Neural progenitor cell (in vitro differentiated cells): ENCODE measurements around the gene USP1. TPM values are rescaled to one million over a fixed set of nuclear protein-coding genes. Genes with fewer than 3 reads are reported as not detected.

ENCODE experiments used
- DNase-seq: peaks from one replicate; pipeline ENCODE4 v3.0.0-alpha.2; 2016; ENCODE audit warnings: low spot score
- H2AFZ ChIP-seq: fragments of 200-600 bp; sonication (generic); replicated peaks from 2 replicates; pipeline ENCODE4 v1.6.1; 2016; ENCODE audit warnings: antibody characterized with exemption
- H3F3A ChIP-seq: fragments of 200-600 bp; sonication (generic); 2 replicates; pipeline ENCODE4 v1.6.1; 2016; ENCODE audit warnings: antibody characterized with exemption, low read depth
- H3K27ac ChIP-seq: fragments of 200-600 bp; sonication (generic); 2 replicates; pipeline ENCODE4 v1.5.1; 2016; ENCODE audit warnings: mild to moderate bottlenecking
- H3K27me3 ChIP-seq: fragments of 200-600 bp; sonication (generic); 2 replicates; pipeline ENCODE4 v1.6.1; 2016; ENCODE audit warnings: mild to moderate bottlenecking, moderate library complexity
- H3K36me3 ChIP-seq: fragments of 200-600 bp; sonication (generic); 2 replicates; pipeline ENCODE4 v1.5.1; 2016
- H3K4me1 ChIP-seq: fragments of 200-600 bp; sonication (generic); 2 replicates; pipeline ENCODE4 v1.6.1; 2016; ENCODE audit warnings: mixed run types
- H3K4me2 ChIP-seq: fragments of 200-600 bp; sonication (generic); 2 replicates; pipeline ENCODE4 v1.6.1; 2016
- H3K4me3 ChIP-seq: fragments of 200-600 bp; sonication (generic); 2 replicates; pipeline ENCODE4 v1.5.1; 2016
- H3K79me2 ChIP-seq: fragments of 200-600 bp; sonication (generic); 2 replicates; pipeline ENCODE4 v1.6.1; 2016; ENCODE audit warnings: low read depth
- H3K9ac ChIP-seq: fragments of 200-600 bp; sonication (generic); 2 replicates; pipeline ENCODE4 v1.6.1; 2016
- H3K9me3 ChIP-seq: fragments of 200-600 bp; sonication (generic); 2 replicates; pipeline ENCODE4 v1.5.1; 2016; ENCODE audit warnings: low read depth
- H4K20me1 ChIP-seq: fragments of 200-600 bp; sonication (generic); 2 replicates; pipeline ENCODE4 v1.6.1; 2016; ENCODE audit warnings: low read depth
- H3K27ac Mint-ChIP-seq: 3 replicates; pipeline ENCODE4 v1.8.0; 2021; ENCODE audit warnings: mixed read lengths
- H3K27me3 Mint-ChIP-seq: 2 replicates; pipeline ENCODE4 v1.8.0; 2022; ENCODE audit warnings: low read depth, mild to moderate bottlenecking, inconsistent platforms, moderate library complexity, mixed read lengths; ENCODE audit not compliant: insufficient read depth
- H3K36me3 Mint-ChIP-seq: 3 replicates; pipeline ENCODE4 v1.8.0; 2021; ENCODE audit warnings: mixed read lengths
- H3K4me1 Mint-ChIP-seq: 3 replicates; pipeline ENCODE4 v1.8.0; 2021; ENCODE audit warnings: mixed read lengths
- H3K4me3 Mint-ChIP-seq: 3 replicates; pipeline ENCODE4 v1.8.0; 2021; ENCODE audit warnings: mild to moderate bottlenecking, moderate library complexity, mixed read lengths
- H3K9me3 Mint-ChIP-seq: 3 replicates; pipeline ENCODE4 v1.8.0; 2020; ENCODE audit warnings: mixed read lengths
- EZH2 ChIP-seq: fragments of 200-600 bp; sonication (generic); IDR thresholded peaks from 2 replicates; pipeline ENCODE4 v1.6.1; 2017; ENCODE audit warnings: antibody characterized with exemption, mild to moderate bottlenecking, moderate library complexity
- EZH2phosphoT487 ChIP-seq: fragments of 200-600 bp; sonication (generic); IDR thresholded peaks from 2 replicates; pipeline ENCODE4 v1.6.1; 2017; ENCODE audit warnings: antibody characterized with exemption
- total RNA-seq: library from RNA; depleted of rRNA; stranded (reverse); fragments of >200 nt; gene quantifications from 2 replicates; pipeline ENCODE4 v1.2.3, GENCODE V29; 2015; ENCODE audit warnings: low replicate concordance
- TF ChIP-seq, protein P1 (sequence below): fragments of 200-600 bp; sonication (generic); IDR thresholded peaks from 2 replicates; pipeline ENCODE4 v1.5.1; 2017; ENCODE audit warnings: antibody characterized with exemption, mild to moderate bottlenecking

USP1 gene
- total RNA-seq, 1 donor from 2014 or later = 106 TPM

DNA sequence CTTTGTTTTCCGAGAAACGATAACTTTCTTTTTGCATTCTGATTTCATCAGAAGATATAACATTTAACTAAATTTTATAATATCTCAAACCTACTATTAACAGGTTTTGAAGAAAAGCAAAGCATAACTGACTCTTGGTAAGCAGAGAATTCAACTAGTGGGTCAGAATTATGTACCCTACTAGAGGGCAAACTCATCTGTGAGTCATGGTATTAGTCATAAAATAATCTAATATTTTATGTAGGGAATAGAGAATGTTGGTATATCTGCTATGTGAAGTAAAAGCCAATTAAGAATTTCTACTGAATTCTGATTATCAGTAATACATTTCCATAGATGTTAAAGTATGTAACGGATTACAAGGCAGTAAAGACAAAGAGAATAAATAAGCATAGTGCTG, 56.8 kb downstream of the USP1 start:
- H3K27me3 Mint-ChIP-seq = peaks cover 2% of the 10 kb centered on the region
- H3K4me2 ChIP-seq = no peak overlapping the region
- no peaks in the 10 kb centered on the region for H4K20me1 ChIP-seq
- H3K36me3 Mint-ChIP-seq = peaks cover 30% of the 10 kb centered on the region
- peaks cover 7% of the 10 kb centered on the region for H3F3A ChIP-seq
- TF ChIP-seq EZH2 = no peak
- no peak for TF ChIP-seq EZH2phosphoT487
- TF ChIP-seq, protein P1, sequence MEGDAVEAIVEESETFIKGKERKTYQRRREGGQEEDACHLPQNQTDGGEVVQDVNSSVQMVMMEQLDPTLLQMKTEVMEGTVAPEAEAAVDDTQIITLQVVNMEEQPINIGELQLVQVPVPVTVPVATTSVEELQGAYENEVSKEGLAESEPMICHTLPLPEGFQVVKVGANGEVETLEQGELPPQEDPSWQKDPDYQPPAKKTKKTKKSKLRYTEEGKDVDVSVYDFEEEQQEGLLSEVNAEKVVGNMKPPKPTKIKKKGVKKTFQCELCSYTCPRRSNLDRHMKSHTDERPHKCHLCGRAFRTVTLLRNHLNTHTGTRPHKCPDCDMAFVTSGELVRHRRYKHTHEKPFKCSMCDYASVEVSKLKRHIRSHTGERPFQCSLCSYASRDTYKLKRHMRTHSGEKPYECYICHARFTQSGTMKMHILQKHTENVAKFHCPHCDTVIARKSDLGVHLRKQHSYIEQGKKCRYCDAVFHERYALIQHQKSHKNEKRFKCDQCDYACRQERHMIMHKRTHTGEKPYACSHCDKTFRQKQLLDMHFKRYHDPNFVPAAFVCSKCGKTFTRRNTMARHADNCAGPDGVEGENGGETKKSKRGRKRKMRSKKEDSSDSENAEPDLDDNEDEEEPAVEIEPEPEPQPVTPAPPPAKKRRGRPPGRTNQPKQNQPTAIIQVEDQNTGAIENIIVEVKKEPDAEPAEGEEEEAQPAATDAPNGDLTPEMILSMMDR = no peak
- H3K4me1 ChIP-seq = peaks cover under 1% of the 10 kb centered on the region
- no peak overlapping the region for H2AFZ ChIP-seq
- H3K4me1 Mint-ChIP-seq = peaks cover 5% of the 10 kb centered on the region
- peaks cover 7% of the 10 kb centered on the region for H3K36me3 ChIP-seq
- H3K79me2 ChIP-seq = no peaks in the 10 kb centered on the region
- H3K9me3 ChIP-seq = no peaks in the 10 kb centered on the region
- no peak overlapping the region for H3K27ac Mint-ChIP-seq
- no peak overlapping the region for H3K4me3 ChIP-seq
- H3K27me3 ChIP-seq = no peaks in the 10 kb centered on the region
- DNase-seq = no peak
- no peaks in the 10 kb centered on the region for H3K9me3 Mint-ChIP-seq
- no peak overlapping the region for H3K27ac ChIP-seq
- no peak overlapping the region for H3K9ac ChIP-seq
- H3K4me3 Mint-ChIP-seq = no peak overlapping the region

- H2AFZ ChIP-seq = no peak overlapping the region
- no peaks in the 10 kb centered on the region for H3K4me1 ChIP-seq
- H3F3A ChIP-seq = peaks cover 7% of the 10 kb centered on the region
- no peak overlapping the region for H3K27ac ChIP-seq
- no peak overlapping the region for H3K9ac ChIP-seq
- peaks cover 2% of the 10 kb centered on the region for H3K27me3 Mint-ChIP-seq
- H3K4me3 Mint-ChIP-seq = no peak overlapping the region
- H3K36me3 Mint-ChIP-seq = peaks cover 32% of the 10 kb centered on the region
- no peaks in the 10 kb centered on the region for H3K27me3 ChIP-seq
- no peak overlapping the region for H3K4me3 ChIP-seq
- H3K9me3 Mint-ChIP-seq = no peaks in the 10 kb centered on the region
- H3K4me1 Mint-ChIP-seq = peaks cover 3% of the 10 kb centered on the region
- no peaks in the 10 kb centered on the region for H4K20me1 ChIP-seq
- H3K79me2 ChIP-seq = no peaks in the 10 kb centered on the region
- H3K27ac Mint-ChIP-seq = no peak overlapping the region
- no peaks in the 10 kb centered on the region for H3K9me3 ChIP-seq
- no peak for TF ChIP-seq EZH2phosphoT487
- TF ChIP-seq, protein P1 = no peak
- TF ChIP-seq EZH2 = no peak
- DNase-seq = no peak
- no peak overlapping the region for H3K4me2 ChIP-seq
- peaks cover 4% of the 10 kb centered on the region for H3K36me3 ChIP-seq
Measured at GRCh38 chr1:62494137-62494536, 57.3 kb downstream of the USP1 start.

DNA sequence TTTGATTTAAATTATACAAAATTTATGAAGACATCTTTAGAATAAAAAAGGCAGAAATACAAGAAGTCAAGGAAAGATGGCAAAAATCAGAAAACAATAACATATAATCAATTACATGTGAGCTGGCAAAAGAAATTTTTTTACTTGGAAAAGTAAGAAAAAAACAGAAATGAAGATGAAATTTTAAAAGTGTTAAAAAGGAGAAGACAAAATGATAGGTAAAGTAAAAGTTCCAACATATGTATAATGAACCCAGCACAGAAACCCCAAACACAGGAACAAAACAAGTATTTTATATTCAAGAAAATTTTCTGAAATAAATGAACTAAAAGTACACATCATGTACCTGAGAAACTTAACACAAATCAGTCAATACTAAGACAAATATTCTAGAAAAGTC, 63.4 kb downstream of the USP1 start:
- Mint-ChIP-seq H3K9me3 (no peaks in the 10 kb centered on the region), H3K27me3 (peaks cover 2% of the 10 kb centered on the region), H3K4me3 (no peak overlapping the region), H3K27ac (no peak overlapping the region), H3K4me1 (no peaks in the 10 kb centered on the region), H3K36me3 (peaks cover 12% of the 10 kb centered on the region)
- Histone ChIP-seq H3K4me3 (no peak overlapping the region), H3K9me3 (no peaks in the 10 kb centered on the region), H3K79me2 (no peaks in the 10 kb centered on the region), H3K36me3 (peaks cover 20% of the 10 kb centered on the region), H3K4me1 (no peaks in the 10 kb centered on the region), H4K20me1 (no peaks in the 10 kb centered on the region), H3K9ac (no peak overlapping the region), H3F3A (peaks cover 4% of the 10 kb centered on the region), H3K27me3 (no peaks in the 10 kb centered on the region), H3K4me2 (no peak overlapping the region), H2AFZ (no peak overlapping the region), H3K27ac (no peak overlapping the region)
- DNase-seq = no peak
- no peak for TF ChIP-seq EZH2
- no peak for TF ChIP-seq EZH2phosphoT487
- TF ChIP-seq, protein P1 = no peak

Other genes with a start within 250 kb of the USP1 start
- gene L1TD1, start 242.2 kb upstream of the USP1 start, total RNA-seq = 12.5 and 15.4 TPM in 2 replicates
- gene KANK4, start 117.6 kb upstream of the USP1 start, total RNA-seq = 0.40 TPM in 1 of 2 replicates, not detected in the other
- gene ANGPTL3, start 160.5 kb downstream of the USP1 start, total RNA-seq = not detected in 2 replicates